Stimulated activated CD4-positive, alpha-beta T cell treated with anti-CD3 and anti-CD28 coated beads, Interleukin-4, amount 100 ng/mL, for 24 hours (primary cell): ENCODE results near the gene TOB1.

Experiments used
- DNase-seq: peaks from one replicate; pipeline ENCODE4 v3.0.0-alpha.2; 2020

Gene TOB1, protein sequence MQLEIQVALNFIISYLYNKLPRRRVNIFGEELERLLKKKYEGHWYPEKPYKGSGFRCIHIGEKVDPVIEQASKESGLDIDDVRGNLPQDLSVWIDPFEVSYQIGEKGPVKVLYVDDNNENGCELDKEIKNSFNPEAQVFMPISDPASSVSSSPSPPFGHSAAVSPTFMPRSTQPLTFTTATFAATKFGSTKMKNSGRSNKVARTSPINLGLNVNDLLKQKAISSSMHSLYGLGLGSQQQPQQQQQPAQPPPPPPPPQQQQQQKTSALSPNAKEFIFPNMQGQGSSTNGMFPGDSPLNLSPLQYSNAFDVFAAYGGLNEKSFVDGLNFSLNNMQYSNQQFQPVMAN

GRCh38 chr17:50866261-50866949 is at the start of gene TOB1:
TSS of gene TOB1 (minus strand) at chr17:50866354. CDS start at chr17:50864017, 2,337 bp downstream.
- DNase-seq = peak; percentile 95

- no peak for DNase-seq
Measured at GRCh38 chr17:50914505-50915063, 48.4 kb upstream of the TOB1 start.

GRCh38 chr17:50913120-50913519 is 47.0 kb upstream of the TOB1 start:
- DNase-seq = no peak

DNA sequence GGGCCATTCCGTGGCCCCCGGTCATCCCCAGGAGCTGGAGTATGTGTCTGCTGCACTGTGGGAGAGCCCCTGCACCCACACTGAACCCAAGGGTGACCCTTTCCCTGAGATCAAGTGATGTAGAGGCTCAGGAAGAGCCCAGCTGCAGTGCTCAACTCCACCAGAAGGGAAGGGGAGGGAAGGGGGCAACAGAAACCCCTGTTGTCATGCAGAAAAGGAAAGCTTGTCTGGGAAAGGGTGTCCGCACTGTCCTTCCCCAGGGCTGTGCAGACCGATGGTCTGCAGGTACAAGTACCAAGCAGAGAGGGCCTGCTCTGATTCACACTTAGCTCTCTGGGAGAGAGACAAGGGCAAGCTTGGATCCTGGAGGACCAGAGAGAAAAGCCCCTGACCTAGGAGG is 45.7 kb upstream of the TOB1 start:
- no peak for DNase-seq

DNA sequence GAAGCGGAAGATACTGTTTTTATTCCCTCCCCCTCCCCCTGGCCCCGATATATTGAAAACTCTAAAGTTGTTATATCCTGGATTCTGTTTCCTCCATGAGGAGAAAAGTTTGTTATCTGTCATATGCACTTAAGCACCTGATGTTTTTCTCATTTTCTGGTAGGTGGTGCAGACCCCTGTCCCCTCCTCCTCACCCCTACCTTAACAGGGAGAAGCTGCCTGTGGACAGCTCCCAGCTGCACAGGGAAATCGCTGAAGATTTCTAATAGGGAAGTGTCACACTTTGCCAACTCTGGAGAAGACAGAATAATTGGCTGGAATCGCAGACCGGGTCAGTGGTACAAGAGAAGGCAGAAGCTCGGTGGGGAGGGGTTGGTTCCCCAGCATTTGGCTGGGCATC is 45.3 kb upstream of the TOB1 start:
- DNase-seq = no peak

DNA sequence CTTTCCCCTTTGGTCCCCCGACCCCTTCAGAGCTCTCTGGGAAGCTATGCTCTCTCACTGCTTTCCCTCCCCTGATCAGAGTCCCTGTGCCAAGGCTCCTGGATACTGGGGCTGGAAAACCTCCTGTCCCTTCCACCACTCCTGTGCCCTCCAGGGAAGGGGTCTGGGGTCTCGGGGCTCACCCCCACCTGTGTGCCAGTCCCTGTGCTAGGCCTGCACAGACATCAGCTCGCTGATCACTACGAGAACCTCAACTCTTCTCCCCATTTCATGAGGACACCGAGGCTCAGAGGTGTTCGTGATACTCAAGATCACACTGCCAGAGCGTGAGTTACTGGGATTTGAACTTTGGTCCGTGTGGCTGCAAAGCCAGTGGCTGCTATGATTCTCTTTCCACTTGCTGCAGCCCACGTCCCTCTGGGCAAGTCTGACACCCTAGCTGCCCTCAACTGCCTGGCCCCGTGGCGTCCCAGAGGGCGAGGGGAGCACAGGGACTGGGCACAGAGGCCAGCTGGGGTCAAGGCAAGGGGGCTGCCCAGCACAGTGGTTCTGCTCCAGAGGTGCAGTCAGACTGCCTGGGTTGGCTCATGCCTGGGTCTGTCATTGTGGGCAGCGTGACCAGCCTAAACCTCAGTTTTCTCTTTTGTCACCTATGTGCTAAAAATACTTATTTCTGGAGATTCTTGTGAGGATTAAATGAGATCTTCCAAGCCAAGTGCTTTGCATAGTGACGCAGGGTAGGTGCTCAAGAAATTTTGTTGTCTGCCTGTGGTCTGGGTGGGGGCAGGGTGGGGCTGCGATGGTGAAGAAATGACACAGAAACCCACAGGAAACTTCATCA is 43.8 kb upstream of the TOB1 start:
- DNase-seq = peak; percentile 69

GRCh38 chr17:50908860-50909764 is 43.0 kb upstream of the TOB1 start:
- DNase-seq = peak; percentile 41

- no peak for DNase-seq
Measured at GRCh38 chr17:50908140-50908859, 42.1 kb upstream of the TOB1 start.

DNA sequence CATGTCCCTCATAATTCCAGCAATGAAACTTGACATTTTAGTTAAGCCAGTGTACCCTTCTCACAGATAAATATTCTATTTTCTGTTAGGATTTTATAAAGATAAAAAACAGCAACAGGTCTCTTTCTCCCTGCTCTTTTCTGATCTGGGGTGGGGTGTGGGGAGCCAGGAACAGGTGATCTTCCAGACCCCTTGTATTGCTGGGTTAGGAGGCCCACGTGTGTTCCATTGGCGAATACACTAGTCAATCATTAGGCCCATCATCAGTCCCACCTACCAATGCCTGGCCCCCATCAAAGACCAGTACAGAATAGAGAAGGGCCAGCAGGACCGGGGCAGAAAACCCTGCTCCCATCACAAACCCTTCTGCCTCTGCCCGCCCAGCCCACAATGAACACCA is 40.3 kb upstream of the TOB1 start:
- DNase-seq = no peak

DNA sequence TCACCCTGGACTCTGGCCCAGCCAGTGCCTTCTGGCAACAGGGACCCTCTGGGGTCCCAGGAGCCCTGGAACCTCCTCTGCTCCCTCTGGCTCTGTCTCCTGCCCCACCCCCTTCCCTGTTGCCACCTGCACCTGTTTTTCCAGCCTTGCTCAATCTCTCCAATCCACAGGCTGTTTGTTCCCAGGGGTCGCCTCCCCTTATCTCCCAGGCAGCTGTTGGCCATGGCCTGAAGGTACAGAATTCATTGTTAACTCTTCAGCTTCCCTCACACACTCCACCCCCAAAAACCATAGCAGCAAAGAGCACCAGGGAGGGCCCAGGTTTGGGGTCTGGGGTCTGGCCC is 39.3 kb upstream of the TOB1 start:
- no peak for DNase-seq

DNA sequence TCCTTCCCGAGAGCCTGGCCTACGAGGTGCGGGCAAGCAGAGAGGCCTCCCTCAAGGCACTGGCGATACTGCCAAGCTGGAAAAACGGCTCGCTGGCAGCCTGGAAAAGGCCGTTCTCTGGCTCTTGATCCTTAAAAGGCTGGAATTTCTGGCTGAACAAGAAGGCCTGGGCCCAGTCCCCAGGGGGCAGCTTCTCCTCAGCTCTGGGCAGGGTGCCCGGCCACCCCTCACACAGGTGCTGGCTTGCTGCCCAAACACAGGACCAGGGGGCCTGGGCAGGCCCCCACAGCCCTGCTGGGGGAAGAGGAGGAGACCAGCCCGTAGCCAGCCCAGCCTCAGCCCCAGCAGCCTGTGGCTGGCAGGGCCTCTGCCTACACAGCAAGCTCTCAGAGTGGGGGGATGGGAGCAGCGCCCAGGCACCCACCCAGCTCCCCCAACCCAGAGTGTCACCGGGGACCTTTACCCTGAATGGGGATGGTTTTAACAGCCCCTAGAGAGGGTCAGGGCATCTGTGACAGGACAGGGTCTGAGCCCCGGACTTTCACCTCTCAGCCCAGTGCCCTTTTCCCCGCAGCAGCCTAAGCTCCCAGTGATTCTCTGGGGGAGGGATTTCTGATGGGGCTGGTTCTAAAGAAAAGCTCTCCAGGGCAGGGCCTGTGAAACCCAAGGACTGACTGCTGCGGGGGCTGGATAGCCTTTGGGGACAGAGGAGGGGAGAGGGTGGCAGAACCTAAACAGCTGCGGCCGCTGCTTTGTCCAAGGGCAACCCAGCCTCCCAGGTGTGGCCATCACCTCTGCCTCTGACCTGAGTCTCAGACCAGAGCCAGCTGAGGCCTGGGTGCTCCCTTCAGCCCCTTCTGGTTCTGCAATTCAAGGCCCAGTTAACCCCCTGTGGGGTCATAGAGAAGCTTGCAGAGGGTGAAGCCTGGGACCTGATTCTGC is 38.6 kb upstream of the TOB1 start:
- DNase-seq = no peak

DNA sequence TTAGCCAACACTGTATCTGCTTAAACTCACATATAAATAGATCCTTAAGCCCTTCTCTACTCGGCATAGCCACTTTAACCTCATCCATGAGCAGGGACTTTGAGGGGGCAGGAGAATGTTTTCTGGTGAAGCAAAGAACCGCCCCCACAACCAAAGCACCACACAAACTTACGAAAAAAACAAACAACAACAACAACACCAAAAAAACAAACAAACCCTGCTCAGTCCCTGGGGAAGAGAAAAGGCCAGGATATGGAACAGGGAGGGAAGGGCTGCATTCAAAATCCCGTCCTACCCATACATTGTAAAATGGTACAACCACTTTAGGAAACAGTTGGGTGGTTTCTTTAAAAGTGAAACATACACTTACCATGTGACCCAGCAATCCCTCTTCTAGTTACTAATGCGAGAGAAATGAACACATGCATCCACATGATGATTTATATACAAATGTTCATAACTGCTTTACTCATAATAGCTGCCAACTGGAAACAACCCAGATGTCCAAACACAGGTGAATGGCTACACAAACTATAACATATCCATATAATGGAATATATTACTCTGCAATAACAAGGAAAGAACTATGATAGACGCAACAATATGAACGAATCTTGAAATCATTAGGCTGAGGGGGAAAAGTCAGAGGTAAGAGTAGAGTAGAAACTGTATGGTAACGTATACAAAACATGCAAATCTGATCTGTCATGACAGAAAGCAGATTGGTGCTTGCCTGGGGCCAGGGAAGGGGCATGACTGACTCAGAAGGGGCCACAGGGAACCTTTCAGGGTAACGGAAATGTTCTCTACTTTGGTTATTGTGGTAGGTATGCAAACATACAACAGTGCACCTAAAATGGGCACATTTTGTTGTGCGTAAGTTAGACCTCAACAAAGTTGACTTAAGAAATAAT is 37.7 kb upstream of the TOB1 start:
- peak; percentile 48 for DNase-seq

DNA sequence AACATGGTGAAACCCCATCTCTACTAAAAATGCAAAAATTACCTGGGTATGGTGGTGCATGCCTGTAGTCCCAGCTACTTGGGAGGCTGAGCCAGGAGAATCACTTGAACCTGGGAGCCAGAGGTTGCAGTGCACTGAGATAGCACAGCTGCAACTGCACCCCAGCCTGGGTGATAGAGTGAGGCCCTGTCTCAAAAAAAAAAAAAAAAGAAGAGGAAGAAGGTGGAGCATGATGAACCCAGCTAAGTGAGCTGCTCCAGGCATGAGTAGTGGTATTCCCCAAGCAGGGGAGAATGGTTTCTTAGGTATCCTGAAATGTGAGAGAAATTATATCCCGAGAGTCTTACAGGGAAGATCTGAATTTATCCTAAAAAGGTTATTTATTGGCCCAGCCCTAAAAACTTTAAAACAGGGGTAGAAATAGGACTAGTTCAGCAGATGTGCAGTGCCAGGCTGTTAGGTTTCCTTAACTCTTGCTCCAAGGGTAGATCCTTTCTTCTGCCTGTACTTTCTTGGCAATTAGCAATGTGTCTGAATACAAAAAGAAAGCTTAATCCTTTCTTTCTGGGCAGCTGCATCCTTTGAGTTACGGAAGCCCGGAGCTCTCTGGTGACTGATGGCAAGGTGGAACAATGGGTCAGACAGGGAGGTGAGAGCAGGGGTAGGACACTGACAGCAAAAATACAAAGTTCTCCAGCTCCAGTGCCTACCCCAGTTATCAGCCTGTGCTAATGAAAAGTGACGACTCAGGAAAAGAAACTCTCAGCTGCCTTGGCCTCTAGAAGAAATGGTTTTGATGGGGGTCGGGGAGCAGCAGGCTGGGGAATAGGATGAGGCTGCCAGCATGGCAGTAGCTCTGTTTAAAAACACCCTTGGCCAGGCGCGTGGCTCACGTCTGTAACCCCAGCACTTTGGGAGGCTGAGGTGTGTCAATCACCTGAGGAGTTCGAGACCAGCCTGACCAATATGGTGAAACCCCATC is 36.5 kb upstream of the TOB1 start:
- no peak for DNase-seq

DNA sequence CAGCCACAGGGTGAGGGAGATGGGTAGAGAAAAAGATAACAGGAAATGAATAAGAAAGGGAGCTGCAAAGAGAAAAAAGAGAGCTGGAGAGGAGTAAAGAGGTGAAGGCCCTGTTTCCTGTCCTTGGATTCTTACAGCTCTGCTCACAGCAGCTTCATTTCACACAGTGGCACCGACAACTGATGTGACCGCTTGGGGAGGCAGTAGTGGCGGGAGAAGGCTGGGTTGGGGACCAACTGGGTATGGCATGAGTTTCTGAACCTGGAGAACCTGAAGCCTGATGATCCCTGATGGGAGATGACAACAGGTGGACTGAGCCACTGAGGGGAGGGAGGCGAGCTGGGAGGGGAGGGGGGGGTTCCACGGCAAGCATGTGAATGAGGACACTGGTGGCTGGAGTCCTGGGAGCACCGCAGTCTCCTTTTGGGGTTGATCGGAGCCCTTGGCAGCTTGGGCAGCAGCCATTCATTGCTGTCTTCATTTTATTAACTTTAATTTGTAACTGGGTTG is 34.3 kb upstream of the TOB1 start:
- DNase-seq = no peak

DNA sequence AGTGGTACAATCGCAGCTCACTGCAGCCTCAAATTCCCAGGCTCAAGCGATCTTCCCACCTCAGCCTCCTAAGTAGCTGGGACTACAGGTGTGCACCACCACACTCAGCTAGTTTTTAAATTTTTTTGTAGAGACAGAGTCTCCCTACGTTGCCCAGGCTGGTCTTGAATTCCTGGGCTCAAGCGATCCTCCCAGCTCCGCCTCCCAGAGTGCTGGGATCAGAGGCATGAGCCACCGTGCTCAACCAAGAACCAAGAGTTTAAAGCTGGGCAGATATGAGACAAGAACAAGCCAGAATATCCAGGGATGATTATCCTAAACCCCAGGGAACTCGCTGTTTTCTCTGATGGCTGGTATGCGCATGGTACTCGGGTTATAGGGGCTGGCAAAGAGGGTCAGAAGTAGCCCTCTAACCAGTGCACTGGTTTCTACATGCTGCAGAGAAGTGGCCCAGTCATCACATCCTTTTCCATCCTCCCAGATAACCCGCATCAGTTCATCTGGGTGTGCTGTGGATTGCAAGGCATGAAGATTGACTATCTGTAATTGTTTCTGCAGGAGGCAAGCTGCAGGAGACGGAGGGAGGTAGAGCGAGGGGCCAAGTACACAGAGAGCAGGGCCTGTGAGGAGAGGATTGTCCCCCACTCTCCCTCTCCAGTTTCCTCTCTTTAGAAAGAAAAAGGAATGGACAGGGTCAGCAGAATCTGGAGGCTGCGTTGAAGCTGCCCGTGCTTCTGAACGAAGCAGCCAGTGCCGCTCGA is 33.6 kb upstream of the TOB1 start:
- DNase-seq = no peak

DNA sequence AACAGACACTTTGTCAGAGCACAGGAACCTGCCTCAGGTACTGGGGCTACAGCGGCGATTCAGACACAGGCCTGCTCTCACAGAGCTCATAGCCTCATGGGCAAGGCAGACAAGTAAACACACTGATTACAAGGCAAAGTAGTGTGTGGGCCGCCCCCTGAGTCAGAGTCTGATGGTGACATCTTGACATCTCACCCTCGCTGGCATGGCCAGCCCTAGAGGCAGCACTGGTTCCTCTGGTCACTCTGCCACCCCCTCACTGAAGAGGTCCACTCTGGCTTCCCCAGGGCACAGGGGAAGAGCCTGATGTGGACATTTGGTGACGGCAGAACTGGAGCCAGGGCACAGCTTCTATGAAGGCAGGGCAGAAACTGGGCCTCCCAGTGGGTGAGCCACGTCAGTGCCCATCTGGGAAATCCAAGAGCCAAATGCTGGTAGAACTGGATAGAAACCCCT is 32.9 kb upstream of the TOB1 start:
- no peak for DNase-seq
